Cardiac muscle cell (in vitro differentiated cells and primary cell): ENCODE measurements around the gene MAMDC2. TPM values are rescaled to one million over a fixed set of nuclear protein-coding genes. Genes with fewer than 3 reads are reported as not detected.

ENCODE experiments used
- DNase-seq, 2 donors: peaks; one replicate each; pipeline versions ENCODE4 v3.0.0 to v3.0.0-alpha.2; 2010 to 2017; ENCODE audit warnings: low read depth in 1 of 2, low spot score in 1 of 2
- H3K27ac ChIP-seq: fragments of 200-600 bp; sonication (generic); 2 replicates; pipeline ENCODE4 v1.5.1; 2016
- H3K27me3 ChIP-seq: fragments of 200-600 bp; sonication (generic); 2 replicates; pipeline ENCODE4 v1.6.0; 2016; ENCODE audit warnings: control low read depth
- H3K36me3 ChIP-seq: fragments of 200-600 bp; sonication (generic); 2 replicates; pipeline ENCODE4 v1.5.1; 2016; ENCODE audit warnings: control low read depth
- H3K4me1 ChIP-seq: fragments of 200-600 bp; sonication (generic); 2 replicates; pipeline ENCODE4 v1.8.1; 2017; ENCODE audit warnings: low read depth, mild to moderate bottlenecking, mixed run types
- H3K4me3 ChIP-seq: fragments of 200-600 bp; sonication (generic); 2 replicates; pipeline ENCODE4 v1.5.1; 2016; ENCODE audit warnings: mild to moderate bottlenecking
- H3K9me3 ChIP-seq: fragments of 200-600 bp; sonication (generic); 2 replicates; pipeline ENCODE4 v1.5.1; 2017; ENCODE audit warnings: low read depth, mild to moderate bottlenecking, control low read depth
- polyA plus RNA-seq: library from polyadenylated mRNA; unstranded; fragments of >200 nt; fragmentation: Nextera tagmentation; extraction: Ambion mirVana; gene quantifications from 2 replicates; pipeline ENCODE4 v1.2.1, GENCODE V29; 2016
- total RNA-seq: library from RNA; depleted of rRNA; stranded (reverse); fragments of >200 nt; gene quantifications from 2 replicates; pipeline ENCODE4 v1.2.3, GENCODE V29; 2016
- TF ChIP-seq, protein P1 (sequence below): IDR thresholded peaks from 2 replicates; pipeline ENCODE4 v1.5.1; 2012; ENCODE audit warnings: low read depth, mild to moderate bottlenecking, low read length

Gene MAMDC2
- total and polyA plus RNA-seq, 2 experiments from 2014 or later: 0.54 to 1.1 TPM

DNA sequence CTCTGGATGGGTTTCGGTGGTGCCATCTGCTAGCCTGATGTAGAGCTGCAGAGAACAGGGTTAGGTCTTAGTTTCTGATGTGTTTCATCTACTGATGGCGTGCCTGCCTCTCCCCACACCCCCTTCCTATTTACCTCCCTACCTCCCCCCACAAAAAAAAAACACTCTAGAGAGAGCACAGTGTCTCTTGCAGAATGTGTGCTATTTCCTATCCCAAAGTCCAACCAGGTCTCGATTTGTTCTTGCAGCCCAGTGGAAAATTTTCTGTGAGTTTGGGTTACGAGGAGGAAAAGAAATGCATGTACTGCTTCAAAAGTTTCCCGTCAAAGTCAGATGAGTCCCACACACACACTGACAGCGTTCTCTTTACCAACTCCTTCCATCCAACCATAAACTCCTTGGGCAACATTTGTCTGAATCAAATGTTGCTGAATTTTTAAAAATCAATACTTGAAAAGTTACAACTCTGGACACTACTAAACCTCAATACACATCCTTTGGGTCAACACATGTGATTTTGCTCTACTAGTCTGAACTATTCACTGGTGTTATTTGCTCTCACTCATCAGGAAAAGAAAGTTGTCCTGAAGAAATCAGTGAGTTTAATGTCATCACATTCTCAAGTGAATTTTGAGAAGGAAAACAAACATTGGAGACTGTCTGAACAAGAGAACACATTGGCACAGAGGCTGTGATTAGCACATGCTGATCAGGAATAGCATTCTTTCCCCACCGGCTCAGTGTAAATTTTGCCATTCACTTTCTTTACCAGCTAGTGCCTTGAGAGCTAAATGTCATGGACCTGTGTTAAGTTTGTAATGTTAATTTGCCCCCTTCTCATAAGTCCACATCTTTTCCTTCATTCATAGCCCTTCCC is 84.1 kb downstream of the MAMDC2 start:
- Histone ChIP-seq H3K27me3 (no peaks in the 10 kb centered on the region), H3K27ac (no peak overlapping the region), H3K4me3 (no peak overlapping the region), H3K9me3 (no peaks in the 10 kb centered on the region), H3K36me3 (no peaks in the 10 kb centered on the region), H3K4me1 (peaks cover 7% of the 10 kb centered on the region)
- peak in 1 of 2 donors; percentile 10 for DNase-seq
- TF ChIP-seq, protein P1, sequence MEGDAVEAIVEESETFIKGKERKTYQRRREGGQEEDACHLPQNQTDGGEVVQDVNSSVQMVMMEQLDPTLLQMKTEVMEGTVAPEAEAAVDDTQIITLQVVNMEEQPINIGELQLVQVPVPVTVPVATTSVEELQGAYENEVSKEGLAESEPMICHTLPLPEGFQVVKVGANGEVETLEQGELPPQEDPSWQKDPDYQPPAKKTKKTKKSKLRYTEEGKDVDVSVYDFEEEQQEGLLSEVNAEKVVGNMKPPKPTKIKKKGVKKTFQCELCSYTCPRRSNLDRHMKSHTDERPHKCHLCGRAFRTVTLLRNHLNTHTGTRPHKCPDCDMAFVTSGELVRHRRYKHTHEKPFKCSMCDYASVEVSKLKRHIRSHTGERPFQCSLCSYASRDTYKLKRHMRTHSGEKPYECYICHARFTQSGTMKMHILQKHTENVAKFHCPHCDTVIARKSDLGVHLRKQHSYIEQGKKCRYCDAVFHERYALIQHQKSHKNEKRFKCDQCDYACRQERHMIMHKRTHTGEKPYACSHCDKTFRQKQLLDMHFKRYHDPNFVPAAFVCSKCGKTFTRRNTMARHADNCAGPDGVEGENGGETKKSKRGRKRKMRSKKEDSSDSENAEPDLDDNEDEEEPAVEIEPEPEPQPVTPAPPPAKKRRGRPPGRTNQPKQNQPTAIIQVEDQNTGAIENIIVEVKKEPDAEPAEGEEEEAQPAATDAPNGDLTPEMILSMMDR: no peak

DNA sequence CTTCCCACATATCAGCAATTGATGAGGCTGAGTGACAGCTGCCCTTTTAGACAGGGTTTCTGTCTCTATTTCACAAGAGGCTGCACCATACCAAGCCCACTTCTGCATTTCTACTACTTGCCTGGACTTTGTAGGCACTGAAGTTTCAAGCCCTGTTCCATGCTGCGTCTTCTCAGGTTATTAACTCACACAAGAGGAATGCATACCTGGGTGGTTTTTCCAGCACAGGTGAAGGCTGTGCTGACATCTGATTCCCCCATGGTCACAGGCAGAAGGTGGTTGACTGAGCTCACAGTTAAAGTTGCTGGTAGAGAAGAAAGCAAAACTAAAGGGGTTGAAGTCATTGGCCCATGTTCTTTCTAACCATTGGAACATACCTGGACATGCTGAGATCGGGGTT is 86.6 kb downstream of the MAMDC2 start:
- H3K27me3 ChIP-seq: no peaks in the 10 kb centered on the region
- peak in 1 of 2 donors; percentile 24 for DNase-seq
- TF ChIP-seq, protein P1: no peak
- H3K27ac ChIP-seq: peak overlapping the region; percentile 69
- no peaks in the 10 kb centered on the region for H3K36me3 ChIP-seq
- H3K4me1 ChIP-seq: peaks cover 7% of the 10 kb centered on the region
- no peaks in the 10 kb centered on the region for H3K9me3 ChIP-seq
- H3K4me3 ChIP-seq: no peak overlapping the region

DNA sequence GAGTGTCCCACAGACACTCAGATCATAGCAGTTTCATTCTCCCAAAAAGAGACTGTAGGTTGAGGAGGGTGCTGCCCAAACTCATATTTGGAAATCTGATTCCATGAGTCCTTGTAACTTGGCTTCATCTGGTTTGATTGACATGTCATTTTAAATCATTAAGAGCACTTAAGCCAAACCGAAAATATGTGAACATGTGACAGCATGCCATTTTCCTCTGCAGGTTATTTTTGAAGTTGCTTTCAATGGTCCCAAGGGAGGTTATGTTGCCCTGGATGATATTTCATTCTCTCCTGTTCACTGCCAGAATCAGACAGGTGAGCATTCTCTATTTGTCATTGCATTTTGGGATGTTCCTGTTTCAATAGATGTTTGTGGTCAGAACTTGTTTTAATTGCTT is 87.6 kb downstream of the MAMDC2 start:
- Histone ChIP-seq H3K4me3 (no peak overlapping the region), H3K36me3 (no peaks in the 10 kb centered on the region), H3K27ac (no peak overlapping the region), H3K4me1 (peaks cover 7% of the 10 kb centered on the region), H3K9me3 (no peaks in the 10 kb centered on the region), H3K27me3 (no peaks in the 10 kb centered on the region)
- TF ChIP-seq, protein P1: no peak
- DNase-seq: no peak

DNA sequence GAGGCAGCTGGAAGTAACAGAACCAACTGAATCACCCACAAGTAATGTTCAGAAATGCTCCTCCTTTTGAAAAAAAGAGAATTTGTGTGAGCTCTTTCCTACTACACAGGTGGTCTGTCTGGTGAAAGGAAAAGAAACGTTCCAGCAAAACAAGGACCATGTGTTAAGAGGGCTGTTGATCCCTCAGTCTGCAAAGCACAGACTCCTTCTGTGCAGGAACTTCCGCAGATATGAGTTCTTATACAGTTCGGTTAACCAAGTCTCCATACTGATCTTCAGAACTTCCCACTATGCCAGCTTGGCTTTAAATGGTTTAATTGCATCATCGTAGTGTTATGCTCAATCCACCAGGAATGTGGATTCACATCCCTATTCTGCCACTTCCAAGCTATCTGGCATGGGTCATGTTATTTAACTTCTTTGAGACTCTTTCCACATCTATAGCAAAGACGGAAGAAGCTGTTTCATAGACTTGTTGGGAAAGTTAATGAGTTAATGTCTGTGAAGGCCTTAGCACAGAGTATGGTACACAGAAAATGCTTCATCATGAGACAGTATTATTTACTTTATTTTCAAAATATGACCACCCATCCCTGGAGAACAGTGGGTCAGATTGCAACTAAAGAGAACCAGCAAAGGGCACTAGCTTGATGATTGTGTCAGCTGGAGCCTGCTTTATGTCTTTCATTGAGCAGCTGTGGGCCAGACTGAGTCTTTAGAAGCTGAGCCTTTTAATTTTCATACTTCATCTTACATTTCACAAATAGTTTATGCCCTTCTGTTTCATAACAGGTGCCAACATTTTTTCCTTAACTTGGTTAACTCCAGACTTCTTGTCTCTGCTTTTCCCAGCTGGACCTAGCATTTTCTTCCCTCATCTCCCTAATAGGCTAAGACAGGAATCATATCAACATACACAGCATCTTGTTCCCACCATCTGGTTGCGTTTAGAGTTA is 89.9 kb downstream of the MAMDC2 start:
- no peaks in the 10 kb centered on the region for H3K9me3 ChIP-seq
- peak in 1 of 2 donors; percentile 24 for DNase-seq
- TF ChIP-seq, protein P1: no peak
- peaks cover 7% of the 10 kb centered on the region for H3K4me1 ChIP-seq
- no peak overlapping the region for H3K4me3 ChIP-seq
- no peaks in the 10 kb centered on the region for H3K27me3 ChIP-seq
- H3K27ac ChIP-seq: no peak overlapping the region
- no peaks in the 10 kb centered on the region for H3K36me3 ChIP-seq

DNA sequence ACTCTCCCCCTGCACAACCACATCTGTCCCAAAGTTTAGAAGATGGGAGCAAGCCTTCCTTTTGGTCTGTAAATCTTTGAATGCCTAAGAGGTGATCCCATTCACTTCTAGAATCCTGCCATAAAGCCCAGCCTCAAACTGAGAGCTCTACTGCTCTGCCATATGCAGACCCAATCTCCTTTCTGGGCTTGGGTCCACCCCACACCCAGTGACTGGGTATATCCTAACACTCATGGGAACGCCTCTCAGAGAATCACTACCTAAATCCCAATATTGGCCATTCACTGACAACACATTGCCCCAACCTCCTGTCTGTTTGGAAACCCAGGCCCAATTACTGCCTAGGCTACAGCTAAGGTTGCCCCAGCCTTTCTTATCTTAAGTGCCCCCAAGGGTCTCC is 90.7 kb downstream of the MAMDC2 start:
- H3K27ac ChIP-seq: no peak overlapping the region
- no peaks in the 10 kb centered on the region for H3K27me3 ChIP-seq
- TF ChIP-seq, protein P1: no peak
- no peak for DNase-seq
- H3K4me1 ChIP-seq: peaks cover 7% of the 10 kb centered on the region
- H3K4me3 ChIP-seq: no peak overlapping the region
- no peaks in the 10 kb centered on the region for H3K9me3 ChIP-seq
- H3K36me3 ChIP-seq: no peaks in the 10 kb centered on the region
